Neural progenitor cell (in vitro differentiated cells): ENCODE results near the gene BACH1. TPM values are rescaled to one million over a fixed set of nuclear protein-coding genes. Genes with fewer than 3 reads are reported as not detected.
A peak's percentile ranks its signal among the peaks of the same experiment; 100 is the strongest.

Source experiments
- DNase-seq: peaks from one replicate; pipeline ENCODE4 v3.0.0-alpha.2; 2016; ENCODE audit warnings: low spot score
- H2AFZ ChIP-seq: fragments of 200-600 bp; sonication (generic); replicated peaks from 2 replicates; pipeline ENCODE4 v1.6.1; 2016; ENCODE audit warnings: antibody characterized with exemption
- H3F3A ChIP-seq: fragments of 200-600 bp; sonication (generic); 2 replicates; pipeline ENCODE4 v1.6.1; 2016; ENCODE audit warnings: antibody characterized with exemption, low read depth
- H3K27ac ChIP-seq: fragments of 200-600 bp; sonication (generic); 2 replicates; pipeline ENCODE4 v1.5.1; 2016; ENCODE audit warnings: mild to moderate bottlenecking
- H3K27me3 ChIP-seq: fragments of 200-600 bp; sonication (generic); 2 replicates; pipeline ENCODE4 v1.6.1; 2016; ENCODE audit warnings: mild to moderate bottlenecking, moderate library complexity
- H3K36me3 ChIP-seq: fragments of 200-600 bp; sonication (generic); 2 replicates; pipeline ENCODE4 v1.5.1; 2016
- H3K4me1 ChIP-seq: fragments of 200-600 bp; sonication (generic); 2 replicates; pipeline ENCODE4 v1.6.1; 2016; ENCODE audit warnings: mixed run types
- H3K4me2 ChIP-seq: fragments of 200-600 bp; sonication (generic); 2 replicates; pipeline ENCODE4 v1.6.1; 2016
- H3K4me3 ChIP-seq: fragments of 200-600 bp; sonication (generic); 2 replicates; pipeline ENCODE4 v1.5.1; 2016
- H3K79me2 ChIP-seq: fragments of 200-600 bp; sonication (generic); 2 replicates; pipeline ENCODE4 v1.6.1; 2016; ENCODE audit warnings: low read depth
- H3K9ac ChIP-seq: fragments of 200-600 bp; sonication (generic); 2 replicates; pipeline ENCODE4 v1.6.1; 2016
- H3K9me3 ChIP-seq: fragments of 200-600 bp; sonication (generic); 2 replicates; pipeline ENCODE4 v1.5.1; 2016; ENCODE audit warnings: low read depth
- H4K20me1 ChIP-seq: fragments of 200-600 bp; sonication (generic); 2 replicates; pipeline ENCODE4 v1.6.1; 2016; ENCODE audit warnings: low read depth
- H3K27ac Mint-ChIP-seq: 3 replicates; pipeline ENCODE4 v1.8.0; 2021; ENCODE audit warnings: mixed read lengths
- H3K27me3 Mint-ChIP-seq: 2 replicates; pipeline ENCODE4 v1.8.0; 2022; ENCODE audit warnings: low read depth, mild to moderate bottlenecking, inconsistent platforms, moderate library complexity, mixed read lengths; ENCODE audit not compliant: insufficient read depth
- H3K36me3 Mint-ChIP-seq: 3 replicates; pipeline ENCODE4 v1.8.0; 2021; ENCODE audit warnings: mixed read lengths
- H3K4me1 Mint-ChIP-seq: 3 replicates; pipeline ENCODE4 v1.8.0; 2021; ENCODE audit warnings: mixed read lengths
- H3K4me3 Mint-ChIP-seq: 3 replicates; pipeline ENCODE4 v1.8.0; 2021; ENCODE audit warnings: mild to moderate bottlenecking, moderate library complexity, mixed read lengths
- H3K9me3 Mint-ChIP-seq: 3 replicates; pipeline ENCODE4 v1.8.0; 2020; ENCODE audit warnings: mixed read lengths
- EZH2 ChIP-seq: fragments of 200-600 bp; sonication (generic); IDR thresholded peaks from 2 replicates; pipeline ENCODE4 v1.6.1; 2017; ENCODE audit warnings: antibody characterized with exemption, mild to moderate bottlenecking, moderate library complexity
- EZH2phosphoT487 ChIP-seq: fragments of 200-600 bp; sonication (generic); IDR thresholded peaks from 2 replicates; pipeline ENCODE4 v1.6.1; 2017; ENCODE audit warnings: antibody characterized with exemption
- total RNA-seq: library from RNA; depleted of rRNA; stranded (reverse); fragments of >200 nt; gene quantifications from 2 replicates; pipeline ENCODE4 v1.2.3, GENCODE V29; 2015; ENCODE audit warnings: low replicate concordance
- TF ChIP-seq, protein P1 (sequence below): fragments of 200-600 bp; sonication (generic); IDR thresholded peaks from 2 replicates; pipeline ENCODE4 v1.5.1; 2017; ENCODE audit warnings: antibody characterized with exemption, mild to moderate bottlenecking

The BACH1 gene
- total RNA-seq, 1 donor from 2014 or later, result 93.8 TPM

GRCh38 chr21:29293495-29293894 lies 5.2 kb upstream of the BACH1 start:
- Histone ChIP-seq H2AFZ (no peak overlapping the region), H3K27me3 (peaks cover 10% of the 10 kb centered on the region), H3K79me2 (no peaks in the 10 kb centered on the region), H4K20me1 (no peaks in the 10 kb centered on the region), H3K36me3 (no peaks in the 10 kb centered on the region), H3F3A (no peaks in the 10 kb centered on the region), H3K4me3 (no peak overlapping the region), H3K4me1 (no peaks in the 10 kb centered on the region), H3K27ac (no peak overlapping the region), H3K4me2 (no peak overlapping the region), H3K9me3 (no peaks in the 10 kb centered on the region), H3K9ac (no peak overlapping the region)
- no peak for TF ChIP-seq EZH2phosphoT487
- H3K4me3 Mint-ChIP-seq, result no peak overlapping the region
- peaks cover 25% of the 10 kb centered on the region for H3K9me3 Mint-ChIP-seq
- no peak overlapping the region for H3K27ac Mint-ChIP-seq
- peaks cover 5% of the 10 kb centered on the region for H3K4me1 Mint-ChIP-seq
- DNase-seq, result no peak
- peaks cover 12% of the 10 kb centered on the region for H3K36me3 Mint-ChIP-seq
- H3K27me3 Mint-ChIP-seq, result peaks cover 10% of the 10 kb centered on the region

- H3K4me2 ChIP-seq, result no peak overlapping the region
- Mint-ChIP-seq H3K4me3 (no peak overlapping the region), H3K27me3 (peaks cover 10% of the 10 kb centered on the region), H3K9me3 (peaks cover 25% of the 10 kb centered on the region), H3K27ac (no peak overlapping the region), H3K4me1 (peaks cover 11% of the 10 kb centered on the region), H3K36me3 (peaks cover 12% of the 10 kb centered on the region)
- peaks cover 10% of the 10 kb centered on the region for H3K79me2 ChIP-seq
- no peak overlapping the region for H3K27ac ChIP-seq
- peaks cover 10% of the 10 kb centered on the region for H3F3A ChIP-seq
- no peak overlapping the region for H3K9ac ChIP-seq
- no peak for DNase-seq
- H2AFZ ChIP-seq, result peak overlapping the region; percentile 20
- no peaks in the 10 kb centered on the region for H3K36me3 ChIP-seq
- TF ChIP-seq EZH2, result no peak
- TF ChIP-seq, protein P1, sequence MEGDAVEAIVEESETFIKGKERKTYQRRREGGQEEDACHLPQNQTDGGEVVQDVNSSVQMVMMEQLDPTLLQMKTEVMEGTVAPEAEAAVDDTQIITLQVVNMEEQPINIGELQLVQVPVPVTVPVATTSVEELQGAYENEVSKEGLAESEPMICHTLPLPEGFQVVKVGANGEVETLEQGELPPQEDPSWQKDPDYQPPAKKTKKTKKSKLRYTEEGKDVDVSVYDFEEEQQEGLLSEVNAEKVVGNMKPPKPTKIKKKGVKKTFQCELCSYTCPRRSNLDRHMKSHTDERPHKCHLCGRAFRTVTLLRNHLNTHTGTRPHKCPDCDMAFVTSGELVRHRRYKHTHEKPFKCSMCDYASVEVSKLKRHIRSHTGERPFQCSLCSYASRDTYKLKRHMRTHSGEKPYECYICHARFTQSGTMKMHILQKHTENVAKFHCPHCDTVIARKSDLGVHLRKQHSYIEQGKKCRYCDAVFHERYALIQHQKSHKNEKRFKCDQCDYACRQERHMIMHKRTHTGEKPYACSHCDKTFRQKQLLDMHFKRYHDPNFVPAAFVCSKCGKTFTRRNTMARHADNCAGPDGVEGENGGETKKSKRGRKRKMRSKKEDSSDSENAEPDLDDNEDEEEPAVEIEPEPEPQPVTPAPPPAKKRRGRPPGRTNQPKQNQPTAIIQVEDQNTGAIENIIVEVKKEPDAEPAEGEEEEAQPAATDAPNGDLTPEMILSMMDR, result no peak
- TF ChIP-seq EZH2phosphoT487, result no peak
- H3K27me3 ChIP-seq, result peaks cover 10% of the 10 kb centered on the region
- H3K4me3 ChIP-seq, result no peak overlapping the region
- H4K20me1 ChIP-seq, result peaks cover 6% of the 10 kb centered on the region
- H3K9me3 ChIP-seq, result no peaks in the 10 kb centered on the region
- peaks cover under 1% of the 10 kb centered on the region for H3K4me1 ChIP-seq
Observed at GRCh38 chr21:29295066-29295650, 3.6 kb upstream of the BACH1 start.

- Histone ChIP-seq H3K79me2 (peaks cover 23% of the 10 kb centered on the region), H3F3A (peaks cover 13% of the 10 kb centered on the region), H3K4me2 (no peak overlapping the region), H3K4me3 (no peak overlapping the region), H3K36me3 (no peaks in the 10 kb centered on the region), H3K27ac (no peak overlapping the region), H3K4me1 (peaks cover 12% of the 10 kb centered on the region), H3K9me3 (no peaks in the 10 kb centered on the region), H2AFZ (no peak overlapping the region), H3K27me3 (peaks cover 10% of the 10 kb centered on the region), H4K20me1 (peaks cover 19% of the 10 kb centered on the region), H3K9ac (no peak overlapping the region)
- H3K4me3 Mint-ChIP-seq, result no peak overlapping the region
- H3K27me3 Mint-ChIP-seq, result peaks cover 10% of the 10 kb centered on the region
- no peak overlapping the region for H3K27ac Mint-ChIP-seq
- H3K9me3 Mint-ChIP-seq, result peaks cover 25% of the 10 kb centered on the region
- TF ChIP-seq EZH2phosphoT487 (no peak), EZH2 (no peak)
- TF ChIP-seq, protein P1, result no peak
- peaks cover 12% of the 10 kb centered on the region for H3K36me3 Mint-ChIP-seq
- DNase-seq, result no peak
- peaks cover 21% of the 10 kb centered on the region for H3K4me1 Mint-ChIP-seq
Observed at GRCh38 chr21:29296446-29296845, 2.3 kb upstream of the BACH1 start.
